ENCODE measurements around the gene KLK2.

DNA sequence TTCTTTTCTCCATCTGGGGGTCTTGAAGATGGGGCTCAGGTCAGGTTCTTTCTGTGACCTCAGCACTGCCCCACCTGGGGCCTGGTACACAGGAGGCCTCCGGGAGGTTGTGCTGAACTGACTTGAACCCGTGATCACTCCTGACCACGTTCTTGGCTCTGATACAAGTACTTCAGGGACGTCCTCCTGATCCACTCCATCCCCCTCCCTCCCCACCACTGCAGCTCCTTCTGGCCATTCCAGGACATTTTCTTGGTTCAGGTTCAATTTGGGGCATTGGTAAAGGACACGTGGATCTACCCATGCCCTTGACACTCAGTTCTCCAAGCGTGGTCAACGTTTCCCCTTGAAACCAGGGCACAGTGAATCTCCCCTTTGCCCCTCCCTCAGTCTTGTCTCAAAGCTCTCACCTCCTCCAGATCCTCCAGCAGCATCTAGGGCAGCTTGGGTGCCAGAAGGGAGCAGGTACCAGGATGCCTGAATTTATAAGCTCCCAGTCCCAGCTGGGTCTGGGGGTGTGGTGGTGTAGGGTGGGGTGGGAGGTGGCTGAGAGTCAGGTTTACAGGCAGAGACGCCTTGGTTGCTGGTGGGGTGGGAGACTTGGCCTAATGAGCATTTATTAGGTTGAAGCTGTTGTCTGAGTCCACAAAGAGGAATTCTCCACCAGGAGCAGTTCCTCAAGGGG lies 40.0 kb upstream of the KLK2 start, which contains the start of gene KLK15:
- TF ChIP-seq, protein P1, sequence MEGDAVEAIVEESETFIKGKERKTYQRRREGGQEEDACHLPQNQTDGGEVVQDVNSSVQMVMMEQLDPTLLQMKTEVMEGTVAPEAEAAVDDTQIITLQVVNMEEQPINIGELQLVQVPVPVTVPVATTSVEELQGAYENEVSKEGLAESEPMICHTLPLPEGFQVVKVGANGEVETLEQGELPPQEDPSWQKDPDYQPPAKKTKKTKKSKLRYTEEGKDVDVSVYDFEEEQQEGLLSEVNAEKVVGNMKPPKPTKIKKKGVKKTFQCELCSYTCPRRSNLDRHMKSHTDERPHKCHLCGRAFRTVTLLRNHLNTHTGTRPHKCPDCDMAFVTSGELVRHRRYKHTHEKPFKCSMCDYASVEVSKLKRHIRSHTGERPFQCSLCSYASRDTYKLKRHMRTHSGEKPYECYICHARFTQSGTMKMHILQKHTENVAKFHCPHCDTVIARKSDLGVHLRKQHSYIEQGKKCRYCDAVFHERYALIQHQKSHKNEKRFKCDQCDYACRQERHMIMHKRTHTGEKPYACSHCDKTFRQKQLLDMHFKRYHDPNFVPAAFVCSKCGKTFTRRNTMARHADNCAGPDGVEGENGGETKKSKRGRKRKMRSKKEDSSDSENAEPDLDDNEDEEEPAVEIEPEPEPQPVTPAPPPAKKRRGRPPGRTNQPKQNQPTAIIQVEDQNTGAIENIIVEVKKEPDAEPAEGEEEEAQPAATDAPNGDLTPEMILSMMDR (conservative IDR thresholded peaks at IDR 0.05; ENCODE audit: low read length): no peak
- no peak for TF ChIP-seq EZH2phosphoT487 (IDR thresholded peaks at IDR 0.05; ENCODE audit: borderline replicate concordance)

All from Loucy (cell line).